GM08714 (cell line): Measurements from ENCODE around the gene AIMP1.
A peak's percentile ranks its signal among the peaks of the same experiment; 100 is the strongest.
"Not testable (repeated sequence)": the region's sequence is repeated elsewhere in the genome, so short reads cannot be mapped to it uniquely, and the experiment has no call there.

Experiments used
- H3K4me3 ChIP-seq: fragments of 200-500 bp; sonication (Bioruptor generic); 2 replicates; pipeline ENCODE4 v1.5.1; 2014; ENCODE audit warnings: mild to moderate bottlenecking, low read length, inconsistent platforms
- ZNF274 ChIP-seq: IDR thresholded peaks from 2 replicates; pipeline ENCODE4 v1.6.1; 2012; ENCODE audit warnings: mild to moderate bottlenecking, low read depth, low read length

AIMP1 gene

DNA sequence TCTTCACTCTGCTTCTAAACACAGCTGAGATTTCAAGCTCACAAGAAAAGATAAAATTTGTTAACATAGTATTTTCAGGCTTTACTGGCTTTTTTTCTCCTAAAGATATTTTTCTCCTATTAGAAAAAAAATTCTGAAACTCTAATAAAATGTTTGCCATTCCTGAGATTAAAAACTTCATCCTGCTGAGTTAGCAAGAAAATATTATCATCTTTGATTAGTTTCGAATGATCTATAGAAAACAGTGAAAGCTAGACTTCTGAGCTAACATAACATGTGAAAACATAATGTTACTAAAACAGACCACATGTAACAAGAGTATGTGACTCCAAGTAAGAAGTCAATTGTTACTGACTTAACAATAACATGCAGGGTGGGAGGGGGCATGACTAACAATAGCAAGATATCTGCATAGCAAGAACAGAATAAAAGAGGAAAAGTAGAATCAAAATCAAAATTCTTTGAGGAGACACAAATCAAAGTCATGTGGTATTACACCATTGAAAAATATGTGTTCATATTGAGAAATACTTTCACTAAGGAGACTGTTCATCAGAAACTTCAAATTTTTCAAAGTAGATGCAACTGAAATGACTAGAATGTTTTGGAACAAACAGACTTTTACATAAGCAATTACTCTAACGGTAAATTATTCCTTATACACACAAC lies 14.8 kb upstream of the AIMP1 start:
- TF ChIP-seq ZNF274: no peak
- H3K4me3 ChIP-seq: no peak overlapping the region

DNA sequence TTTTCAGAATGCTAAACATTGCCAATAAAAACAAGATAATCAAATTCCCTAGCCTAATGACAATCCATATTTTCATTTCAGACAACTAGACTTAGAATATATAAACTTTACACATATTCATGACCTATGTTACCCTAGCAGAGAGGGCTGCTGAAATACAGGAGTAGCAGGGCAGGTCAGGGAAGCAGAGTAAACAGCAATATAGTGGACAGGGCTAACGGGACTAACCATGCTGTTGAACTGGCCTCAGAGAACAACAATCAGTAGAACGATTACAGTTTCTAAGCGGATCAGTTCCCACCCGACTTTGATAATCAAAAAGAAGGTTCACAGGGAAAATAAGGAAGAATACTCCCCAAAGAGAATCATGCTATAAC lies 14.3 kb upstream of the AIMP1 start:
- no peak for TF ChIP-seq ZNF274
- H3K4me3 ChIP-seq: no peak overlapping the region

DNA sequence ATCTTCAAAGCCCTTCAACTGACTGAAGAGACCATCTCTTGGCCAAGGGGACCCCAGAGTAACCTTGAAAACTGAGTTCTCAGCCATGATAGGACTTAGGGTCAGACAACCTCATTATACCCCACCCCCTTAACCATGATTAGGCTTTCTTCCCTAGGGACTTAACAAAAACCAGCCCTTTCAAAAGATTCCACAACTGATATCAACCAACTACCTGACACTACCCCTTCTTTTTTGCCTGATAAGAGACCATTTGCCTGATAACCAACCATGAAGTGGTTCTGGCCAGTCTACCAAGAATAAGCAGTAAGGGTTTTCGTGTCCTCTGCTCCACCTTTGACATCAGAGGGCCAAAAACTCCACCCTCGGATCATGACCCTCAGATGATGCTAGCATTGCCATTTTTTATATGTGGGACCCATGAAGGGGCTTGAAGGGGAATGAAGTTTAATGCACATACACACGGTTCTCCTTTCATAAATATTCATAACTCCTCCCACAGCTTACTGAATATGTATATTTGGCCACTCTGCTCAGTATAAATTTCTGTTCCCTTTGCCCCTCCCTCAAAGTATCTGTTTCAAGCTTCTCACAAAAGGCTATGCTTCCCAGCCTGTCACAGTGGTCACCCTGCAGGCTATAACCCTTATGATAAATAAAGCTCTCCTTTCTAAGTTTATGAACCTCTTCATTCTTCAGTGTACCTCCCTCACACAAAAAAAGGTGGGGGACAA lies 12.6 kb upstream of the AIMP1 start:
- no peak for TF ChIP-seq ZNF274
- no peak overlapping the region for H3K4me3 ChIP-seq

- TF ChIP-seq ZNF274: no peak
Observed at GRCh38 chr4:106304632-106305031, 11.7 kb upstream of the AIMP1 start.

DNA sequence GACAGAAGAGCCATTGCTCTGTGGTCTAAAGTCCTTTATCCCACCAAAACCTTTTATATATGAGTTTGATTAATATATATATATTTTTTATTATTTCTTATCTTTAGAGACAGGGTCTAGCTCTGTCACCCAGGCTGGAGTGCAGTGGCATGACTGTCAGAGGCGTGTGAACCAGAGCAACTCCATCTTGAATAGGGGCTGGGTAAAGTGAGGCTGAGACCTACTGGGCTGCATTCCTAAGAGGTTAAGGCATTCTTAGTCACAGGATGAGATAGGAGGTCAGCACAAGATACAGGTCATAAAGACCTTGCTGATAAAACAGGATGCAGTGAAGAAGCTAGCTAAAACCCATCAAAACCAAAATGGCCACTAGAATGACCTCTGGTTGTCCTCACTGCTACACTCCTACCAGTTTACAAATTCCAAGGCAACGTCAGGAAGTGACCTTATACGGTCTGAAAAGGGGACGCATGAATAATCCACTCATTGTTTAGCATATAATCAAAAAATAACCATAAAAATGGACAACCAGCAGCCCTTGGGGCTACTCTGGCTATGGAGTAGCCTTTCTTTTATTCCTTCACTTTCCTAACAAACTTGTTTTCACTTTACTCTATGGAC lies 10.8 kb upstream of the AIMP1 start:
- no peak for TF ChIP-seq ZNF274
- no peak overlapping the region for H3K4me3 ChIP-seq

More at GRCh38 chr4:106304632-106305031, 11.7 kb upstream of the AIMP1 start:
- H3K4me3 ChIP-seq: no peak overlapping the region

DNA sequence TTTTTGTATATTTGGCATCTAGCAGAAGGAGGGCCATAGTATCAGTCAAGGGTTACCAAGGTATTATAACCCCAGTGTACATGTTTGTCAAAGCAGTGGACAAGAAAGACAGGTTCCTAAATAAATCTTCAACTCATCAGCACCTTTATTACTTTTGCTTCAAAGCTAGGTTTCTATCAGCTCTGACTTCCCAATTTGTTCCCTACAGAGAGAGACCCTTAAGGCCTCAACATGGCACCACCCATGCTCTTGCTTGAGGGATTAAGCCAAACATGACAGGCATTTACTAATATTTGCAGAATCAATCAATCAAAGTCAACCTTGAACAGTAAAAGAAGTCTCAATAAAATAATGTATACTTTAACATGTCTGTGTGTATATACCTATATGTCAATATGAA lies 9.8 kb upstream of the AIMP1 start:
- TF ChIP-seq ZNF274: no peak
- no peak overlapping the region for H3K4me3 ChIP-seq

DNA sequence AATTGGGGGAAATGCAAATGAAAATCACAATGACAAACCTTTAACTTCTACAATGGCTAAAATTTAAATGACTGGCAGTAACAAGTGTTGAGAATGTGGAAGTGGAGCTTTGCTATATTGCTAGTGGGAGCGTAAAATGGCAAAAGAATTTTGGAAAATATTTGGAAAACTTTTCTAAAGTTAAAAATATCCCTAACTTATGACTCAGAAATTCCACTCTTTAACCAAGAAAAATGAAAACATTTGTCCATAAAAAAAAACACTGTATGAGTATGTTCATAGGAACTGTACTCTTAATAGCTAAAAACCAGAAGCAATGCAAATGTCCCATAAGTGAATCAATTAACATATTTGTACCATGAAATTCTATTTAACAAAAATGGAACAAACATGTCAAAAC lies 4.0 kb upstream of the AIMP1 start:
- TF ChIP-seq ZNF274: no peak
- H3K4me3 ChIP-seq: no peak overlapping the region

DNA sequence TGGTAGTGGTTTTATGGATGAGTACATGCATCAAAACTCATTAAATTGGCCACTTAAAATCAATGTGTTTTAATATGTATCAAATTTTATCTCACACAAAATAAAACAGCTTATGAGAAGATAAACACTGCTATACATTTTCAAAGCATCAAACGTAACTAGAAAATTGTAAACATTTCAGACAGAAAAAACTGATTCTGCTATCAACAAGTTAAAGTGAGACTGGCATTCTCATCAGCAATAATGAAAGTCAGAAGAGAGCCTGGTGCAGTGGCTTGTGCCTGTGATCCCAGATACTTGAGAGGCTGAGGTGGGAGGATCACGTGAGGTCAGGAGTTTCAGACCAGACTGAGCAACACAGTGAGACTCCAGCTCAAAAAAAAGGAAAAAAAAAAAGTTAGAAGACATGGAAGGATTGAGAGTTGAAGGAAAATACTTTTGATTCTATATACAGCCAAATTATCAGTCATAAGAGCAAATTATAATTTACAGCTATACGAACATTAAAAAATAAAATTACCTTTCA lies 3.3 kb upstream of the AIMP1 start:
- no peak overlapping the region for H3K4me3 ChIP-seq
- no peak for TF ChIP-seq ZNF274

DNA sequence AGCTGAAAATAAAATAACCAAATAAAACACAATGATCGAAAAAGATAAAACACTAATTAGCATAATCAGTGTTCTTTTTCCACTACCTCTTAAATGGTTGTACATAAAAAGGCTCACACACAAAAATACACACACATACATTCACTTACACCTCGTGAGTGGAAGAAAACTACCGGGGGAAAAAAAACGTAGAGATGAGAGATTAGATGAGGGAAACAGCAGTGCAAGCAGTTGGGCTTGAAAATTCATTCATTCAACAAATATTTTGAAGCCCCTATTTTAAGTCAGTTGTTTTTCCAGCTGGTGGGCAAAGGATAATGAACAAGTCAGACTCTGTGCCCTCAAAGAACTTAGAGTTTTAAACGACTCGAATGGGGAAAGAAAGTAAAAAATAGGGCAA lies 1.4 kb upstream of the AIMP1 start:
- TF ChIP-seq ZNF274: no peak
- peak overlapping the region; percentile 90 for H3K4me3 ChIP-seq

DNA sequence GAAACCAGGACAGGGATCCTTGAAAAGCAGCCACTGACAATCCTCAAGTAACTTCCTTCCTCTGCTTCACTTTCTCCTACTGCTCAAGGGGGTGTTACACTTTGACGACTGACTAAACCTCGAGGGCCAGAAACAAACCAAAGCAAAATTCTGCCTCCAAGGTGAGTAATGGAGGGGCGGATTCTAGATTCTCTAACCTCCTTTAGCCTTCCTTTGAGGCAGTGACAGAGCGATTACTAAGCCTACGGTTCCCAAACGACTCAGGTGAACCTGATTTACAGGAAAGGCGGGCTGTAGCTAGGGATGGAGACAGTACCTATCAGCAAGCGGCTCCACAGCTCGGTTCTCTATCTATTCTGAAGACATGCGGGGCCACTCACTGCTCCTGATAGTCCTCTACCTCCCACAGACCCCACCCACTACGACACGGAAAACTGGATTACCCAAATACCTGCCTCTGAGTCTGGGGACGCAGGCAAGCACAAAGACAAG lies 828 bp upstream of the AIMP1 start:
- no peak for TF ChIP-seq ZNF274
- H3K4me3 ChIP-seq: peak overlapping the region; percentile 90

DNA sequence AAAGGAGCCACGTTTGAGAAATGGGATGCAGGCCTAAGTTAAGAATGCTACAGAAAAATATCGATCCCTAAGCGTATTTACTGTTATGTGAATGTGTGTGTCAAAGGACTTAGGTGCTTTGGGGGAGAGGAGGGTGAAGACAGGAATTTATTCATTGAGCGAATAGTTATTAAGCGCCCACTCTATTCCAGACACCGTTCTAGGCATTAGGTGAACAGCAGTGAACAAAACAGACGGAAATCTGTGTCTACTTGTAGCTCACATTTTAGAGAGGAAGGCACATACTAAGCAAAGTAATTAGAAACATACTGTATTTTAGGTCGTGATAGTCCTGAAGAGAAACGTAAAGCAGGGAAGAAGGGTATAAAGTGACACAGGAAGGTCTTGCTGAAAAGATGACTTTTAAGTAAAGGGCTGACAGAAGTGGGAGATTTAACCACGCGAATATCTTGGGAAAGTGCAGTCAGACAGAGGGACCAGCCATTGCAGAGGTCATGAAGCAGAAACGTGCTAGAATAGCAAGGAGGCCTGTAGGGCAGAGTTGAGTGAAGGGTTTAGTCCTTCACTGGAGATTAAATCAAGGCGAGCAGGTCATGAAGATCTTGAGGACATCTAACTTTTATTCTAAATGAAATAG lies 541 bp downstream of the AIMP1 start:
- H3K4me3 ChIP-seq: peak overlapping the region; percentile 90
- no peak for TF ChIP-seq ZNF274

GRCh38 chr4:106317815-106318214 lies 1.5 kb downstream of the AIMP1 start:
- TF ChIP-seq ZNF274: no peak
- H3K4me3 ChIP-seq: peak overlapping the region; percentile 90; the same call in 1 of the 2 replicates

GRCh38 chr4:106318511-106318910 lies 2.2 kb downstream of the AIMP1 start:
- no peak overlapping the region; the same call in 1 of the 2 replicates for H3K4me3 ChIP-seq
- TF ChIP-seq ZNF274: no peak

DNA sequence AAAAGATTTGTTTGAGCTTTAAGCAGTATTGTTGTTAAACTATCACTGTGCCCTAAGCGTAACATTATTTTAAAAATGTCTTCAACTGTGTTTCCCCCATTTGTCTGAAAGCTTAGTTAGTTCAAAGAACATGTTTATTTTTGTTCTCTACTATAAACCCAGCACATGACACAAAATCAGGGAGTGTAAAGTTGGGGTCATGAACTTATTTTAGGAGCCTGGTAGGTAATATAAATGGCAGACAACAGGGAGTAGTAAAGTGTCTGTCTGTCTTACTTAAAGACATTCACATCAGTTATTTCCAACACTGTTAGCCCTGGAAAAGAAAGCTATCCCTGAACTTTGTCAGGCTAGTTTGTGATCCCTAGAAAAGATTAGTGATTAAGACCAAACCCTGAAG lies 3.9 kb downstream of the AIMP1 start:
- no peak overlapping the region for H3K4me3 ChIP-seq
- TF ChIP-seq ZNF274: no peak

GRCh38 chr4:106321168-106321567 lies 4.8 kb downstream of the AIMP1 start:
- not testable (repeated sequence) for H3K4me3 ChIP-seq

DNA sequence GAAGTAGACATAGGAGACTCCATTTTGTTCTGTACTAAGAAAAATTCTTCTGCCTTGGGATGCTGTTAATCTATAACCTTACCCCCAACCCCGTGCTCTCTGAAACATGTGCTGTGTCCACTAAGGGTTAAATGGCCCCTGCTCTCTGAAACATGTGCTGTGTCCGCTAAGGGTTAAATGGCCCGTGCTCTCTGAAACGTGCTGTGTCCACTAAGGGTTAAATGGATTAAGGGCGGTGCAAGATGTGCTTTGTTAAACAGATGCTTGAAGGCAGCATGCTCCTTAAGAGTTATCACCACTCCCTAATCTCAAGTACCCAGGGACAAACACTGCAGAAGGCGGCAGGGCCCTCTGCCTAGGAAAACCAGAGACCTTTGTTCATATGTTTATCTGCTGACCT lies 5.5 kb downstream of the AIMP1 start:
- H3K4me3 ChIP-seq: not testable (repeated sequence)
